HG03469 (cell line): ENCODE results near the gene HECW1.
"Not testable (repeated sequence)": the region's sequence is repeated elsewhere in the genome, so short reads cannot be mapped to it uniquely, and the experiment has no call there.

ENCODE experiments used
- ATAC-seq: cut with Tn5 transposase; IDR thresholded peaks from one replicate; pipeline ENCODE4 v1.9.1; 2021; ENCODE audit warnings: mild to moderate bottlenecking, moderate library complexity, moderate number of reproducible peaks; ENCODE audit not compliant: unreplicated experiment

Gene HECW1

GRCh38 chr7:43560742-43561330 lies 448.4 kb downstream of the HECW1 start:
- ATAC-seq, result no peak

GRCh38 chr7:43562383-43562782 lies 449.9 kb downstream of the HECW1 start:
- no peak for ATAC-seq

- no peak for ATAC-seq
Observed at GRCh38 chr7:43565786-43566185, 453.3 kb downstream of the HECW1 start.

- ATAC-seq, result no peak
Observed at GRCh38 chr7:43568529-43568928, 456.1 kb downstream of the HECW1 start.

DNA sequence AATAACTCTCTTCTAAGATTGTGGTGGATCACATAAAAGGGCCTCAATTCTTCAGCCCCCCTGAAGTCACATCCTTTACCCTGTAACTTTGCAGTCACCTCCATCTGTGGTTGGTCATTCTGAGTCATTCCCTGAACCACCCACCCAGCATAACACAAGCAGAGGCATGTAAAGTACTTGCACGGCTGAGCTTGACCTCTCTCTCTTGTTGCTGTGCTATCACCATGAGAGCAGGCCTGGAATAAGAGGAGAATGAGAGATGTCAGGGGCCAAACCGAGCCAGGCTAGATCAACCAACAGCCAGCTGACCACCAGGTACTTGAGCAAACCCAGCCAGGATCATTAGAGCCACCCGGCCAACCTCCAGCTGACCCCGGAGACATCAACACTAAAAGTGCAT lies 457.0 kb downstream of the HECW1 start:
- ATAC-seq, result peak; percentile 72

- no peak for ATAC-seq
Observed at GRCh38 chr7:43570688-43571365, 458.4 kb downstream of the HECW1 start.

DNA sequence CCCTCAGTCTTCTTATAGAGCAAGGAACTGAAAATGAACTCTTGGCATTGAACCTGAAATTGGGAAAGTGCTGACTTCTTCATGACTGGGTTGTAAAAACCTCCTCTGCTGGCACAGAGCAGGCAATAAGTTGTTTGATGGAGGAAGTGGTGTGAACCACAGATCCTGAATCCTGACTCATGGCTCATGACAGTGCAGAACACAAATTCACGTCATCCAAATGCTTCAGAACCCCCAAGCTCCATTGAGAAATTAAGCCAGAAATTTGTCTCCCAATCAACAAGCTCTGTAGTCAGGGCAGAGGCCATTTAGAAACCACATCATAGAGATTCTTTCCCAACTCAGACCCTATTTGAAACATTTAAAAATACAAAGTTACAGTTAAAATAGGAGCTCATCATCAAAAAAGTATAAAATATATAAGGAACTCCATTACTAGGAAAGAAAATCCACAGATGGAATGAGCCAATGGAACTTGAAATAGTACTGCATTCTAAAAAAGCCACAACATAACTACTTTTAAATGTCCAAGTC lies 460.1 kb downstream of the HECW1 start:
- peak; percentile 40 for ATAC-seq

GRCh38 chr7:43573832-43574231 lies 461.4 kb downstream of the HECW1 start:
- ATAC-seq, result not testable (repeated sequence)

- ATAC-seq, result no peak
Observed at GRCh38 chr7:43575506-43575905, 463.1 kb downstream of the HECW1 start.

GRCh38 chr7:43576241-43576640 lies 463.8 kb downstream of the HECW1 start:
- ATAC-seq, result no peak

DNA sequence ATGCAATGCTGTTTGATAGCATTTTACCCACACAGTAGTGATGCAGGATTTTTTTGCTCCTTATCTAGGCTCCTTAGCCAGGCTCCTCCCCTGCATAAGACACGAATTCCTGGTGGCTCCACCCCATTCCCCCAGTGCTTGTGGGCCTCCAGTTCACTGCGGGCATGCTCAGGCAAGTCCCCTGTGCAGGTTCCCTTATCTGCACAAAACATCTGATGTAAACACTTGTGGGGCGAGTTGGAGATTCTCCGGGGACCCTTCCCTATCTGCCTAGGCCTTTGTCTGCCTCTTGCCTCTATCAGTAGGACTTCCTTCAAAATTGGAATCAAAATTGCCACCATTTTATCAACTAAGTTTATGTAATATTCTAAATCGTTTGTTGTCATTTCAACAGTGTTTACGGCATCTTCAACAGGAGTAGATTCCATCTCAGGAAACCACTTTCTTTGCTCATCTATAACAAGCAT lies 465.1 kb downstream of the HECW1 start:
- no peak for ATAC-seq

DNA sequence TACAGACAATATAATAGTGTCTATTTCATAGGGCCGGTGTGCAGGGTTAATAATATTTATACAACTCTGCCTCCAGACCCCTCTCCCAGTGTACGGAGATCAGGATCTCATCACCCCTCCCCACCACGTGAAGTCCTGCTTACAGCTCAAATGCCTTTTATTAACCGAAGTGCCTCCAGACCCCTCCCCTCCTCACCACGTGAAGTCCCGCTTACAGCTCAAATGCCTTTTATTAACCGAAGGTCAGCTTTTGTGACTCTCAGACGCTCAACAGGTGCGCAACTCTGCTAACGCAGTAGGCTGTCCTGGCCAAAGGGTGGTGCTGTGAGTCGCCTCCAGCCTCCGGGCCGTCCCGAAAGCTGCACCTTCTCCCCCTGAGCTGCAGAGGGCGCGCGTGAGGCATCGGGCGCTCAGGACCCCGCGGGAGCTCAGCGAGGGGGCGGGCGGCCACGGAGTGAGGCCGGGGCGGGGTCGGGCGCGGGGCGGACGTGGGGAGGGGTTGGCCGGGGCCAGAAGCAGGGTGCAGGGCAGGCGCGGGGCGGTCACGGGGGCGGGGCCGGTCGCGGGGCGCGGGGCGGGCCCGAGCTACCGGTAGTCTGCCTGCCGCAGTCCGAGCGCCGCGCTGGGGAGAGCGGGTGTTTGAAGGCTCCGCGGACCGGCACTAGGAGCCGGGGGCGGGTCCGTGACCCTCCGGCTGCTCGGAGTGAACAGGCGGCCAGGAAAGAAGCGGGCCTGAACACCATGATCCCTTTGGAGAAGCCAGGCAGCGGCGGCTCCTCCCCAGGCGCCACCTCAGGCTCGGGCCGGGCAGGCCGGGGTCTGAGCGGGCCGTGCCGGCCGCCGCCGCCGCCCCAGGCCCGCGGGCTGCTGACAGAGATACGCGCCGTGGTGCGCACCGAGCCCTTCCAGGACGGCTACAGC lies 470.3 kb downstream of the HECW1 start, which contains the start of gene STK17A:
Gene STK17A, plus strand, starts transcription at position 606 of the 921 bp plus-strand sequence. Its CDS starts 136 bp downstream, at position 742.
- ATAC-seq, result peak; percentile 48

DNA sequence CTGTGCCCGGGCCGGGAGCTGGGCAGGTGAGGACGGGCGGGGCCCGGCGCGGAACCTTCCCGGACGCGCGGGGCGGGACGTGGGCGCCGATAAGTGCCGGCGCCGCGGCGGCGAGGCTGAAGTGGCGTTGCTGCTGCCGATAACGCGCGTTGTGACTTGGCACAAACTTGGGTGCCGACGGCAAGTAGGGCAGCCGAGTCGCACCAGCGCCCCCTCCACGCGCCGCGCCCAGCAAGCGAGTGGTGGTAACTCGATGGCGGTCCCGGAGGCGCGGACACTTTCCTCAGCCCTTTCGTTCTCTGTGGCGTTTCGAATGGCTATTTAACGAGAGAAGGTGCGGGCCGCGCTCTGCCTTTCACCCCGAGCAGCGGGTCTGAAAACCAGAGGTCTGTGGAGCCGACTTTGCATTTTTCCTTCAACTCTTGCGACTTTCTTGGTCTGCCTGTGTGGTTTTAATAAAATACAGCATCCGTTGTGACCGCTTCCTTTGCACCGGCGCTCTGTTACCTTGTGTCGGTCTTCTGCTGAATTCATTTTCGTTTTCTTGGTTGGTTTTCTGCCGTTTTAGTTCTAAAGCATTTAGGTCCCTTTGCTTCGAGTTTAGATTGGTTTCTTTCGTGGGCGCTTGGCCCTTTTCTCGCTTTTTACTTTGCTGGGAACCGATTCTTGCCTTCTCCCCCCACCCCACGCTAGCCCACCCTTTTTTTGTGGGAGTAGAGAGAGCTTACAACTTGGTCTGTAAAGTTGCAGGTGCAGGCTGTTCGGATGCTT lies 471.2 kb downstream of the HECW1 start:
- ATAC-seq, result peak; percentile 8

- no peak for ATAC-seq
Observed at GRCh38 chr7:43584195-43584586, 471.7 kb downstream of the HECW1 start.

DNA sequence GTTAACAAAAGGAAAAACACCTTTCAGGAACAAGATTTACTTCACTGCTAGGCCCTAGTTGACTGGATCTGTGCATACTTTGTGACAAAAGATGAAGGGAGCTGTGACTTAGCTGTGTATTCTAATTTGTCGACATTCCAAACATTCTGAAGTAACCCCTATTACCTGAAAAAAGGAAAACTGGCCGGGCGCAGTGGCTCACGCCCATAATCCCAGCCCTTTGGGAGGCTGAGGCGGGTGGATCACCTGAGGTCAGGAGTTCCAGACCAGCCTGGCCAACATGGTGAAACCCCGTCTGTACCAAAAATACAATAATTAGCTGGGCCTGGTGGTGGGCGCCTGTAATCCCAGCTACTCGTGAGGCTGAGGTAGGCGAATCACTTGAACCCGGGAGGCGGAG lies 472.3 kb downstream of the HECW1 start:
- ATAC-seq, result not testable (repeated sequence)

DNA sequence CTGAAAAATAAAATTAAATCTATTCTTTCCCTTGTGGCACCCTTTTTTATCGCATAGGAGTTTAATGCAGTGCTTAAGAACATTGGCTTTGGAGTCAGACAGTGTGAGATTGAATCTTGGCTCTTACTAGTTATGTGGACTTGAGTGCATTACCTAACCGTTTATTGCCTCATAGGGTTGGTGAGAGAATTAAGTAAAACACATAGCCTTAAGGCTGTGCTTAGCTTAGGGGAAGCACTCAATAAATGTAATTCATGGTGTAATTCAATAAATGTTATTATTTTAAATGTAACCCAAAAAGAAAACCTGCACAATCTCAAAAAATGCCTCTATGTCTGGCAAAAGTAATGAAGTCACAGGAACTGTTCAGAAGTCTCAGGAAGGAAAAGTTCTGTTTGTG lies 473.1 kb downstream of the HECW1 start:
- ATAC-seq, result no peak

DNA sequence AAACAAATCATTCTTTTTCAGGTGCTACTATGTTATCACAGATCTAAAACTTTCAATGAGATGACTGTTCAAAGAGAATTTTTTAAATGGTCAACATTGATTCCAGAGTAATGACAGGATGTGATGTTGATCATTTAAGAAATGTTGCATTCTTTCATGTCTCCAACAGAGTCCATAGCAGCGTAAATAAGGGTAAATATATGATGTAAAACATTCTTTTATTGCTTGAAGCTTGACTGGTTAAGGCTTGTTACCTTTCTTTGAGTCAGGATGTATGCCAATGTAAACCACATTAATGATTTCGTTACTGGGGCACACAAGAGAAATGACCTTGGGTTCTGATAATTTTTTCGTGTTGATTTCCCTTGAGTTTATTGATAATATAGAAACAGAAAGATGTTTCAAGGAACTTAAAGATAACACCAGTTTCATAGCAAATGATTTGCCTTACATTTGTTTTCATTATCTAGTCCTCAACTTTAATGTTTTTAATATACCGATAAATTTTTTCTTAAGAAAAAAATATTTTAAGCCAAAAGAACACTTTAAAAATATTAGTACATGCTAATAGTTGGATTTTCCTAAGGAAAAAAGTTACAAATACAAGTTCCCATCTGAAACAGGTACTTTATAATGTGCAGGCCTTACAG lies 473.9 kb downstream of the HECW1 start:
- ATAC-seq, result no peak

GRCh38 chr7:43588477-43589132 lies 476.2 kb downstream of the HECW1 start:
- ATAC-seq, result no peak

DNA sequence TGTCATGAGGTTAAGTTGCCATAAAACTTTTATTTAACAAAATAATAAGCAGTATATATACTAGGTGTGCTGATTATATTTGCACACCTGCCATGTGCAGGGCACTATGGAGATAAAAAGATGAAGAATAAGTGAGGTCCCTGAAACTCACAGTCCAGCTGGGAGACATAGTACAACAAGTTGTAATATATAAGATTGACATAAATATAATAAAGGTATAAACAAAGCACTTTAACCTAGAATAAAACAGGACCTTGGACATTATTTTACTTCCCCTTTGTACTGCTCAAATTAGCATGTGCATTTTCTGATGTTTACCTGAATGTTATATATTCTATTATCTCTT lies 476.7 kb downstream of the HECW1 start:
- ATAC-seq, result no peak

DNA sequence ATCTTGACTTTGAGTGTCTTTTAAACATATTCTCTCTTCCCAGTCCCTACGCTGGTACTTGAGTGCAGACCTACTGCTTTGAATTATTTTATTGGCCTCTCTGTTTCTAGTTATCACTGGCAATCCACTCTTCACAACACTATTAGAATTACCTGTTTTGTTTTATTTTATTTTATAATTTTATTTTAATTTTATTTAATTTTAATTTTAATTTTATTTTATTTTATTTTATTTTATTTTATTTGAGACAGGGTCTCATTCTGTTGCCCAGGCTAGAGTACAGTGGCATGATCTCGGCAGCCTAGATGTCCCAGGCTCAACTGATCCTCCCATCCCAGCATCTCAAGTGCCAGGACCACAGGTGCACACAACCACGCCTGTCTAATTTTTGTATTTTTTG lies 477.3 kb downstream of the HECW1 start:
- ATAC-seq, result no peak
